K562 (cell line): ENCODE data around the gene SLC2A6. TPM values are rescaled to one million over a fixed set of nuclear protein-coding genes. Genes with fewer than 3 reads are reported as not detected.

Experiments
- ATAC-seq: fragments of 200-7000 bp; cut with Tn5 transposase; 3 replicates; pipeline ENCODE4 v1.9.1; 2020; ENCODE audit warnings: moderate library complexity
- BruUV-seq: library from RNA; stranded (reverse); fragments of 400-500 nt; replicated peaks from 2 replicates; lab custom pipeline; 2021; lab: Mats Ljungman, UMichigan
- CTCF ChIA-PET: fragments of 300-600 bp; formaldehyde crosslinking; extraction: SDS; loops from one replicate; lab custom pipeline; 2021; ENCODE audit warnings: low intra/inter-chr PET ratio; lab: Yijun Ruan, JAX
- POLR2A ChIA-PET: fragments of 300-600, 350-650 bp; sonication (Branson Sonifier 250); formaldehyde crosslinking; extraction: SDS; loops from one replicate; lab custom pipeline; 2021; ENCODE audit warnings: antibody characterized with exemption, inconsistent platforms; lab: Yijun Ruan, JAX
- DNase-seq, 4 experiments: peaks; one replicate each; pipeline versions ENCODE4 v3.0.0 to v3.0.0-alpha.2; 2011 to 2018; ENCODE audit warnings: low spot score in 3 of 4, mixed read lengths in 3 of 4; ENCODE audit errors: extremely low read depth in 1 of 4
- FAIRE-seq: peaks from 2 replicates; lab custom pipeline; 2011; peaks lifted over from hg19 to GRCh38; lab: Jason Lieb, UNC
- H2AFZ ChIP-seq: 2 replicates; pipeline ENCODE4 v1.6.0; 2011; ENCODE audit warnings: low read depth, low read length, control low read depth, inconsistent platforms
- H3K27ac ChIP-seq: fragments of 200-600 bp; 3 replicates; pipeline ENCODE4 v1.8.0; 2011; ENCODE audit warnings: low read depth, mild to moderate bottlenecking, control low read depth, inconsistent platforms, low read length, moderate library complexity, mixed read lengths; ENCODE audit errors: extremely low read depth
- H3K27me3 ChIP-seq, 2 experiments: fragments of 300-600 bp in 1 of 2; 2 replicates in 1 of 2; 3 replicates in 1 of 2; pipeline versions ENCODE4 v1.6.0 to v1.8.0; 2011; ENCODE audit warnings: inconsistent platforms in 2 of 2, low read length in 2 of 2, mild to moderate bottlenecking in 1 of 2, mixed read lengths in 1 of 2, moderate library complexity in 1 of 2; ENCODE audit not compliant: control insufficient read depth in 2 of 2, insufficient read depth in 2 of 2
- H3K36me3 ChIP-seq: fragments of 300-600 bp; 3 replicates; pipeline ENCODE4 v1.8.0; 2011; ENCODE audit warnings: mild to moderate bottlenecking, low read length, inconsistent platforms; ENCODE audit not compliant: control insufficient read depth, insufficient read depth
- H3K4me1 ChIP-seq, 2 experiments: fragments of 200-600 bp in 1 of 2; replicated peaks in 1 of 2; 2 replicates in 1 of 2; 3 replicates in 1 of 2; pipeline versions ENCODE4 v1.5.1 to v1.8.0; 2011; ENCODE audit warnings: inconsistent platforms in 2 of 2, low read length in 2 of 2, mild to moderate bottlenecking in 1 of 2, mixed read lengths in 1 of 2, moderate library complexity in 1 of 2; ENCODE audit not compliant: control insufficient read depth in 2 of 2, insufficient read depth in 2 of 2
- H3K4me2 ChIP-seq: 2 replicates; pipeline ENCODE4 v1.6.1; 2011; ENCODE audit warnings: low read length, control low read depth, inconsistent platforms, mixed read lengths; ENCODE audit not compliant: insufficient read depth
- H3K4me3 ChIP-seq: fragments of 200-600 bp; sonication (generic), shearing (Covaris generic); 2 replicates; pipeline ENCODE4 v1.5.1; 2016; ENCODE audit warnings: control low read depth, inconsistent platforms
- H3K79me2 ChIP-seq: fragments of 200-600 bp; 3 replicates; pipeline ENCODE4 v1.8.0; 2011; ENCODE audit warnings: low read length, inconsistent platforms; ENCODE audit not compliant: control insufficient read depth, insufficient read depth
- H3K9ac ChIP-seq, 2 experiments: 2 replicates each; pipeline versions ENCODE4 v1.6.0 to v1.6.1; 2011; ENCODE audit warnings: low read depth in 2 of 2, low read length in 2 of 2, control low read depth in 1 of 2, inconsistent platforms in 1 of 2, mild to moderate bottlenecking in 1 of 2, mixed read lengths in 1 of 2; ENCODE audit not compliant: insufficient read depth in 1 of 2
- H3K9me1 ChIP-seq: one replicate; pipeline ENCODE4 v1.6.0; 2011; ENCODE audit warnings: inconsistent platforms, mild to moderate bottlenecking, low read length, moderate library complexity; ENCODE audit not compliant: control insufficient read depth, insufficient read depth
- H3K9me3 ChIP-seq: replicated peaks from 2 replicates; pipeline ENCODE4 v1.5.1; 2011; ENCODE audit warnings: low read depth, low read length, inconsistent platforms; ENCODE audit not compliant: control insufficient read depth, insufficient read depth
- H4K20me1 ChIP-seq: replicated peaks from 2 replicates; pipeline ENCODE4 v1.6.1; 2011; ENCODE audit warnings: low read length, inconsistent platforms, mixed read lengths; ENCODE audit not compliant: control insufficient read depth, insufficient read depth
- CBFA2T3 ChIP-seq: fragments of 450-650 bp; IDR thresholded peaks from 2 replicates; pipeline ENCODE4 v1.6.1; 2017
- EZH2 ChIP-seq: IDR thresholded peaks from 2 replicates; pipeline ENCODE4 v1.6.1; 2012; ENCODE audit warnings: low read depth, mild to moderate bottlenecking, inconsistent platforms, low read length, borderline replicate concordance
- RERE ChIP-seq: sonication (generic); formaldehyde crosslinking; IDR thresholded peaks from 2 replicates; pipeline ENCODE4 v1.8.0; 2023; ENCODE audit warnings: missing genetic modification reagents, mild to moderate bottlenecking, borderline replicate concordance
- TFAM ChIP-seq: fragments of 250-450 bp; sonication (Bioruptor Pico); conservative IDR thresholded peaks from 2 replicates; pipeline ENCODE4 v1.5.0; 2021; ENCODE audit warnings: mild to moderate bottlenecking, moderate library complexity
- ZNF184 ChIP-seq: sonication (generic); formaldehyde crosslinking; IDR thresholded peaks from 2 replicates; pipeline ENCODE4 v1.5.0; 2020; ENCODE audit warnings: missing genetic modification reagents
- ZSCAN29 ChIP-seq: fragments of 450-650 bp; IDR thresholded peaks from 2 replicates; pipeline ENCODE4 v1.6.1; 2017
- WGBS: fragments of 100-300 bp; shearing (Covaris generic); methylation state at CpG from one replicate; pipeline ENCODE4 v1.1.6; 2016; ENCODE audit warnings: low coverage, mixed read lengths; ENCODE audit not compliant: insufficient coverage; ENCODE audit errors: missing lambda C conversion rate; 5-methylcytosine and 5-hydroxymethylcytosine counted together
- in situ Hi-C: fragments of 300-500 bp; cut with MboI; formaldehyde crosslinking; loops from 4 replicates; pipeline ENCODE4 v1.15.0; 2018; ENCODE audit warnings: inconsistent platforms, mixed read lengths
- intact Hi-C: fragments of 100-400 bp; cut with micrococcal nuclease; formaldehyde crosslinking; loops from 2 replicates; pipeline ENCODE4 v1.14.2; 2022
- polyA plus RNA-seq, 8 experiments: library from polyadenylated mRNA; depleted of rRNA in 4 of 8; stranded (reverse) in 5 of 8; unstranded in 3 of 8; fragments of >200 nt; fragmentation: Nextera tagmentation in 2 of 8; fragmentation: Illumina TruSeq in 1 of 8; extraction: Ambion mirVana in 2 of 8; extraction: Trizol in 1 of 8; gene quantifications; 2 replicates each; pipeline versions ENCODE4 v1.2.1 to v1.2.3, GENCODE V29; 2011 to 2014; ENCODE audit warnings: inconsistent platforms in 1 of 8, missing spikeins in 1 of 8
- total RNA-seq, 7 experiments: library from RNA; depleted of rRNA in 6 of 7; stranded (reverse); fragments of >200 nt in 6 of 7; fragmentation: Illumina TruSeq in 2 of 7; extraction: Trizol in 2 of 7; gene quantifications; 2 replicates each; pipeline versions ENCODE4 v1.2.1 to v1.2.3, GENCODE V29; 2011 to 2021; ENCODE audit warnings: low replicate concordance in 1 of 7

Gene SLC2A6
- total and polyA plus RNA-seq, 9 of the 15 experiments (the other 6 are each of a cell fraction or from before 2014, with no cell fraction given), result 0.04 to 0.38 (median 0.09) TPM; not detected in 3

GRCh38 chr9:133521122-133522072 lies 42.5 kb upstream of the SLC2A6 start:
- Histone ChIP-seq H3K36me3 (no peaks in the 10 kb centered on the region), H3K4me1 (peaks cover 0 to 10% of the 10 kb centered on the region in 2 experiments; a peak in 1 of 5 replicates), H4K20me1 (peaks cover 11% of the 10 kb centered on the region), H3K9me1 (no peaks in the 10 kb centered on the region), H3K27ac (no peak overlapping the region), H3K9me3 (no peaks in the 10 kb centered on the region)
- ATAC-seq, result no peak
- intact Hi-C loops (no loop called here), in situ Hi-C loops (no loop called here)
- CTCF ChIA-PET, result no interaction called here
- TF ChIP-seq EZH2 (0 out of 2 replicates have a peak, but pooled peaks have one; percentile 75), CBFA2T3 (peak; percentile 25), ZNF184 (CRISPR knock-in tag) (peak; percentile 77), RERE (CRISPR knock-in tag) (no peak), ZSCAN29 (no peak), TFAM (CRISPR knock-in tag) (no peak)
- TF ChIP-seq, all 486 proteins: peak for 3
- no TSS peak for BruUV-seq
- DNase-seq (no peak), FAIRE-seq (no peak)
- peak overlapping the region in 1 of 2 experiments; percentile 39; a peak in 1 of 4 replicates for H3K9ac ChIP-seq
- 5% methylated on average over 20 of the region's 21 CpGs for WGBS
- H2AFZ ChIP-seq, result no peak overlapping the region
- no peak overlapping the region for H3K4me3 ChIP-seq
- peaks cover 48 to 91% of the 10 kb centered on the region in 2 experiments for H3K27me3 ChIP-seq
- no peaks in the 10 kb centered on the region for H3K79me2 ChIP-seq
- H3K4me2 ChIP-seq, result no peak overlapping the region
- POLR2A ChIA-PET, result no interaction called here
